GM18508 (cell line): ENCODE results near the gene RCC1.
A peak's percentile ranks its signal among the peaks of the same experiment; 100 is the strongest.
"Not testable (repeated sequence)": the region's sequence is repeated elsewhere in the genome, so short reads cannot be mapped to it uniquely, and the experiment has no call there.

ENCODE experiments used
- ATAC-seq: cut with Tn5 transposase; IDR thresholded peaks from one replicate; pipeline ENCODE4 v1.9.1; 2021; ENCODE audit warnings: moderate number of reproducible peaks; ENCODE audit not compliant: insufficient read depth, unreplicated experiment

Gene RCC1, protein sequence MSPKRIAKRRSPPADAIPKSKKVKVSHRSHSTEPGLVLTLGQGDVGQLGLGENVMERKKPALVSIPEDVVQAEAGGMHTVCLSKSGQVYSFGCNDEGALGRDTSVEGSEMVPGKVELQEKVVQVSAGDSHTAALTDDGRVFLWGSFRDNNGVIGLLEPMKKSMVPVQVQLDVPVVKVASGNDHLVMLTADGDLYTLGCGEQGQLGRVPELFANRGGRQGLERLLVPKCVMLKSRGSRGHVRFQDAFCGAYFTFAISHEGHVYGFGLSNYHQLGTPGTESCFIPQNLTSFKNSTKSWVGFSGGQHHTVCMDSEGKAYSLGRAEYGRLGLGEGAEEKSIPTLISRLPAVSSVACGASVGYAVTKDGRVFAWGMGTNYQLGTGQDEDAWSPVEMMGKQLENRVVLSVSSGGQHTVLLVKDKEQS

GRCh38 chr1:28505406-28506187 lies at the start of gene RCC1:
RCC1 (plus strand) TSS chr1:28506043; CDS start chr1:28529867, 23,824 bp downstream.
- peak; percentile 44 for ATAC-seq

DNA sequence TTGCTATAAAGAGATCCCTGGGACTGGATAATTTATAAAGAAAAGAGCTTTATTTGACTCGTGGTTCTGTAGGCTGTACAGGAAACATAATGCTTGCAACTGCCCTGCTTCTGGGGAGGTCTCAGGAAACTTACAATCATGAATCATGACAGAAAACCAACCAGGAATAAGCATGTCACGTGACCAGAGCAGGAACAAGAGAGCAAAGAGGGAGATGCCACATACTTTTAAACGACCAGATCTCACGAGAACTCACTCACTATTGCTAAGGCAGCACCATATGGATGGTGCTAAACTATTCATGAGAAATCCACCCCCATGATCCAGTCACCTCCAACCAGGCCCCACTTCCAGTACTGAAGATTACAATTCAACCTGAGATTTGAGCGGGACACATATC lies 49.8 kb upstream of the RCC1 start:
- no peak for ATAC-seq

GRCh38 chr1:28457678-28458077 lies 48.2 kb upstream of the RCC1 start:
- no peak for ATAC-seq

DNA sequence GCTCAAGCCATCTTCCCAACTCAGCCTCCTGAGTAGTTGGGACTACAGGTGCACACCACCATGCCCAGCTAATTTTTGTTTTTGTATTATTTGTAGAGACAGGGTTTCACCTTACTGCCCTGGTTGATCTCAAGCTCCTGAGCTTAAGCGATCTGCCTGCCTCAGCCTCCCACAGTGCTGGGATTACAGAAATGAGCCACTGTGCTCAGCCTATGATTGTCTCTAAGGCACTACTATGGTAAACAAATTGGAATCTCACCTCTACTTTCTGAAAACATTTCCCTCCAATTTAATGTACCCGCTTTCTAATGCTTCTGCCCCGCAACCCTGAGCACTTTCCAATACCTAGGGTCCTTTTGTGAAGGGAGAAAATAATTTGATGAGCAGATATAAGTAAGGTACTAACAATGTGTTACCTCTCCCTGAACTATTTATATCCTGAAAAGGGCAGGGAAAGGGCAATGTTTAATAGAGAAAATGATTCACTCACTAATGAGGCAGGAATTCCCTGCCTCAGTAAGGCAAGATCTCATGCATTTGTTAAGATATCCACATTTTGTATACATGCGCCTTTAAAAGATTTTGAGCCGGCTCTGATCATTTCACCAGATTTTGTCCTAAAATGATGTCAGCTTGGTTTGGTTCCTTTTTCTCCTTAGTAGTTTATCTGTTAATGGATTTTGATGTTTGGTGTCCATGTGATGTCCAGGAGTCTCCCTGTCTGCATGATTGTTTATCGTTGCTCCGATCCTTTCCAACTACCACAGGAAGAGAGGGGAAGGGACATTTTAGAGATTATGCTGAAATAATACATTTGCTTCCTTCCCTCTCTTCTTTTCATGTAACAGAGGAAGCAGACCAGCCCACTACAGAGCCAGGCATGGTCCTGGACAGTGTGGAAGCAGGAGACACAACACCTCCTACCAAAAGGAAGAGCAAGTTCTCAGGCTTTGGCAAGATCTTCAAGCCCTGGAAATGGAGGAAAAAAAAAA lies 47.3 kb upstream of the RCC1 start:
- no peak for ATAC-seq

GRCh38 chr1:28466226-28466778 lies 39.5 kb upstream of the RCC1 start:
- ATAC-seq = no peak

GRCh38 chr1:28470146-28470545 lies 35.7 kb upstream of the RCC1 start:
- no peak for ATAC-seq

- not testable (repeated sequence) for ATAC-seq
Measured at GRCh38 chr1:28479497-28479896, 26.3 kb upstream of the RCC1 start.

- no peak for ATAC-seq
Measured at GRCh38 chr1:28480308-28480707, 25.5 kb upstream of the RCC1 start.

GRCh38 chr1:28482138-28482537 lies 23.7 kb upstream of the RCC1 start:
- no peak for ATAC-seq

GRCh38 chr1:28482702-28483101 lies 23.1 kb upstream of the RCC1 start:
- ATAC-seq = no peak

DNA sequence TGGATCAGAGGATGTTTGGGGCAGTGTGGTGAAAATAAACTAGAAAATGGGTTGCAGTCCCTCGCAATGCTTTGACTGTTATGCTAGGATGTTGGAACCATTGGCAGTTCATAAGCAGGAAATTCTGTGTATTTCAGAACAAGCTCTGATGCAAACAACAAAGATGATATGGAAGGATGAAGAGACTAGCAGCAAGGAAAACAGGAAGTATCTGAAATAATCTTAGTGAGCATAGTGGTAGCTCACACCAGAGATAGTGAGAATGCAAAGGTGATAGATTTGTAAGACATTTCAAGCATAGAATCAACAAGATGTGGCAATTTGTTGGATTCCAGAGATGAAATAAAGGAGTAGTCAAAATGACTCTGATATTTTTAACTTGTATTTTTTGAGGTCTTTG lies 11.1 kb upstream of the RCC1 start:
- no peak for ATAC-seq

DNA sequence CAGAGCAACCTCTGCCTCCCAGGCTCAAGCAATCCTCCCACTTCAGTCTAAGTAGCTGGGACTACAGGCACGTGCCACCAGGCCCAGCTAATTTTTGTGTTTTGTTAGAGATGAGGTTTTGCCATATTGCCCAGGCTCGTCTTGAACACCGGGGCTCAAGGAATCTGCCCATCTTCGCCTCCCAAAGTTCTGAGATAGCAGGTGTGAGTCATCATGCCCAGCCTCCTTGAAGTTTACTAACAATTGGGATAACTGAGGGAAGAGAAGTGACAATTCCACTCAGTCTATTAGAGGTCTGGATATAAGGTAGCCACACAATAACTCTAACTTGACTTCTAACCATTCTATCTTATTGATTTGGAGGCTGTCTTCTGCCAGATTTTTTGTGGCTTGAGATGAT lies 6.3 kb upstream of the RCC1 start:
- ATAC-seq = no peak

DNA sequence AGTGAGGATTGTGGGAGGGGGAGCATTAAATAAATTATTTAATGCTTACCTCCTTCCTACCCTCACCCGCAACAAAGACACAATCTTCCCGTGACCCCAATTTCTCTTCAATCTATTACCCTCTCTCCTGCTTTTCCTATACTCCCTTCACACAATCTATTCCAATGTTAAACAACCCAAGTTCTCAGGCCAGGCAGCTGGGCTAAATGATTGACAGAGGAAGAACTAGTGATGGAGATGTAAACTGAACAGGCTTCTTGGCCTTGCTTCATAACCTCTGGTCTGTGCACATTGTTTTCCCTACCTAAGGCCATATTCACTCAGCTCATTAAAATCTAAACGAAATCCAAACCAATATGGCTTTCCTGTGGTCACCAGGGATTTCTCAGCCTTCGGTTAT lies 3.9 kb upstream of the RCC1 start:
- ATAC-seq = no peak

- ATAC-seq = no peak
Measured at GRCh38 chr1:28503117-28503516, 2.7 kb upstream of the RCC1 start.

- no peak for ATAC-seq
Measured at GRCh38 chr1:28506907-28507246, 1.0 kb downstream of the RCC1 start.

DNA sequence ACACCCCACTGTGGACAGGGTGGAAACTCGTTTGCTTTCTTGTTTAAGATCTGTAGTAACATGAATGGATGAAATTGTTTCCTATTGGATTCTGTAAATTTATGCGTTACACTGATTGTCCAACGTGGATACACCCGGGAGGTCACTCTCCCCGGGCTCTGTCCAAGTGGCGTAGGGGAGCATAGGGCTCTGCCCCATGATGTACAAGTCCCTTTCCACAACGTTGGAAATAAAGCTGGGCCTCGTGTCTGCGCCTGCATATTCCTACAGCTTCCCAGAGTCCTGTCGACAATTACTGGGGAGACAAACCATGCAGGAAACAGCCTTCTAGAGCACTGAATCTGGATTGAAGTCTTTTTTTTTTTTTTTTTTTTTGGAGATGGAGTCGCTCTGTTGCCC lies 1.4 kb downstream of the RCC1 start:
- ATAC-seq = no peak

GRCh38 chr1:28507646-28508434 lies 2.0 kb downstream of the RCC1 start:
- ATAC-seq = no peak

DNA sequence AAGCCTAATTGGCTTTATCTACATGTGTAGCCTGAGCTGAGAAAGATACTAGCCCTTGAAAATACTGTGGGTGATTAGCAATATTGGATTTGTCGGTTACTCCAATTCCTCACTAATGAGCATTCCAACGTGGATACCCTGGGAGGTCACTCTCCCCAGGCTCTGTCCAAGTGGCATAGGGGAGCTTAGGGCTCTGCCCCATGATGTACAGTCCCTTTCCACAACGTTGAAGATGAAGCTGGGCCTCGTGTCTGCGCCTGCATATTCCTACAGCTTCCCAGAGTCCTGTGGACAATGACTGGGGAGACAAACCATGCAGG lies 2.6 kb downstream of the RCC1 start:
- ATAC-seq = no peak

- ATAC-seq = no peak
Measured at GRCh38 chr1:28509705-28510272, 3.9 kb downstream of the RCC1 start.
